SK-N-MC (cell line): ENCODE data around the gene ATP6V0B.

Experiments
- EZH2 ChIP-seq: fragments of 200-600 bp; sonication (generic); IDR thresholded peaks from one replicate; pipeline ENCODE4 v1.6.1; 2017; ENCODE audit warnings: antibody characterized with exemption
- FOXP2 ChIP-seq: optimal IDR thresholded peaks from 2 replicates; pipeline ENCODE3; 2011; ENCODE audit warnings: mild to moderate bottlenecking, moderate library complexity; ENCODE audit not compliant: insufficient read depth; ENCODE audit errors: extremely low read length, control extremely low read depth
- POLR2AphosphoS5 ChIP-seq: IDR thresholded peaks from 2 replicates; pipeline ENCODE4 v1.6.1; 2012; ENCODE audit warnings: mild to moderate bottlenecking, low read depth, low read length, borderline replicate concordance

DNA sequence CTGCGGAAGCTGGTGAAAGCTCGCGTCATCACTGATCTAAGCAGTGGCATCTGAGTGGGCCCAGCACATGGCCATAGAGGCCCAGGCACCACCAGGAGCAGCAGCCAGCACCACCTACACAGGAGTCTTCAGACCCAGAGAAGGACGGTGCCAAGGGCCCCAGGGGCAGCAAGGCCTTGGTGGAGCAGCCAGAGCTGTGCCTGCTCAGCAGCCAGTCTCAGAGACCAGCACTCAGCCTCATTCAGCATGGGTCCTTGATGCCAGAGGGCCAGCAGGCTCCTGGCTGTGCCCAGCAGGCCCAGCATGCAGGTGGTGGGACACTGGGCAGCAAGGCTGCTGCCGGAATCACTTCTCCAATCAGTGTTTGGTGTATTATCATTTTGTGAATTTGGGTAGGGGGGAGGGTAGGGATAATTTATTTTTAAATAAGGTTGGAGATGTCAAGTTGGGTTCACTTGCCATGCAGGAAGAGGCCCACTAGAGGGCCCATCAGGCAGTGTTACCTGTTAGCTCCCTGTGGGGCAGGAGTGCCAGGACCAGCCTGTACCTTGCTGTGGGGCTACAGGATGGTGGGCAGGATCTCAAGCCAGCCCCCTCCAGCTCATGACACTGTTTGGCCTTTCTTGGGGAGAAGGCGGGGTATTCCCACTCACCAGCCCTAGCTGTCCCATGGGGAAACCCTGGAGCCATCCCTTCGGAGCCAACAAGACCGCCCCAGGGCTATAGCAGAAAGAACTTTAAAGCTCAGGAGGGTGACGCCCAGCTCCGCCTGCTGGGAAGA, 44.4 kb upstream of the ATP6V0B start:
- TF ChIP-seq POLR2AphosphoS5 = no peak
- no peak for TF ChIP-seq EZH2
- no peak for TF ChIP-seq FOXP2
